Endodermal cell (in vitro differentiated cells): ENCODE results near the gene ZNF423. TPM values are rescaled to one million over a fixed set of nuclear protein-coding genes. Genes with fewer than 3 reads are reported as not detected.

Experiments
- DNase-seq: peaks from one replicate; pipeline ENCODE4 v3.0.0-alpha.2; 2017
- H3K27ac ChIP-seq: 2 replicates; pipeline ENCODE4 v1.5.1; 2013; ENCODE audit warnings: mild to moderate bottlenecking, low read depth, low read length, moderate library complexity
- H3K27me3 ChIP-seq: 2 replicates; pipeline ENCODE4 v1.6.1; 2013; ENCODE audit warnings: mild to moderate bottlenecking, low read length, moderate library complexity; ENCODE audit not compliant: insufficient read depth, control insufficient read depth, poor library complexity, severe bottlenecking
- H3K36me3 ChIP-seq: 2 replicates; pipeline ENCODE4 v1.7.0; 2013; ENCODE audit warnings: mild to moderate bottlenecking, low read length, moderate library complexity; ENCODE audit not compliant: control insufficient read depth, insufficient read depth
- H3K4me1 ChIP-seq: one replicate; pipeline ENCODE4 v1.7.0; 2013; ENCODE audit warnings: low read length; ENCODE audit not compliant: control insufficient read depth, insufficient read depth
- H3K4me3 ChIP-seq: 2 replicates; pipeline ENCODE4 v1.5.1; 2013; ENCODE audit warnings: mild to moderate bottlenecking, low read length, moderate library complexity
- H3K9ac ChIP-seq: 2 replicates; pipeline ENCODE4 v1.6.1; 2013; ENCODE audit warnings: mild to moderate bottlenecking, low read length, moderate library complexity; ENCODE audit not compliant: poor library complexity, severe bottlenecking; ENCODE audit errors: extremely low read depth
- H3K9me3 ChIP-seq: 2 replicates; pipeline ENCODE4 v1.6.1; 2013; ENCODE audit warnings: mild to moderate bottlenecking, low read length, moderate library complexity; ENCODE audit not compliant: control insufficient read depth
- H3K27ac Mint-ChIP-seq: 2 replicates; pipeline ENCODE4 v1.8.0; 2020; ENCODE audit warnings: mixed read lengths
- H3K27me3 Mint-ChIP-seq: 2 replicates; pipeline ENCODE4 v1.8.0; 2021; ENCODE audit warnings: mild to moderate bottlenecking, mixed read lengths; ENCODE audit not compliant: insufficient read depth
- H3K36me3 Mint-ChIP-seq: 2 replicates; pipeline ENCODE4 v1.8.0; 2020; ENCODE audit warnings: low read depth, mixed read lengths
- H3K4me1 Mint-ChIP-seq: 2 replicates; pipeline ENCODE4 v1.8.0; 2020; ENCODE audit warnings: mixed read lengths
- H3K4me3 Mint-ChIP-seq: 2 replicates; pipeline ENCODE4 v1.8.0; 2020; ENCODE audit warnings: mild to moderate bottlenecking, moderate library complexity, mixed read lengths
- H3K9me3 Mint-ChIP-seq: 2 replicates; pipeline ENCODE4 v1.8.0; 2020; ENCODE audit warnings: mild to moderate bottlenecking, mixed read lengths
- WGBS, 2 experiments: methylation state at CpG; one replicate each; pipeline versions ENCODE4 v1.1.5 to v1.1.7; 2013; ENCODE audit warnings: missing lambda C conversion rate in 2 of 2, mixed read lengths in 1 of 2; ENCODE audit not compliant: insufficient coverage in 1 of 2, insufficient read length in 1 of 2; 5-methylcytosine and 5-hydroxymethylcytosine counted together
- total RNA-seq, 2 donors: library from RNA; stranded (reverse); fragmentation: NEBNext Ultra II Directional in 1 of 2; extraction: Animal tissue kit (Norgen Biotek cat#: 25700) in 1 of 2; gene quantifications; 2 replicates in 1 of 2; 3 replicates in 1 of 2; pipeline ENCODE4 v1.2.1, GENCODE V29; 2021
- TF ChIP-seq, protein P1 (sequence below): fragments of 200-600 bp; sonication (generic); conservative IDR thresholded peaks from 2 replicates; pipeline ENCODE4 v1.5.0; 2021; ENCODE audit warnings: antibody characterized with exemption, mild to moderate bottlenecking

ZNF423 gene
- total RNA-seq, 2 donors from 2014 or later, result 30.3 to 41.9 TPM

DNA sequence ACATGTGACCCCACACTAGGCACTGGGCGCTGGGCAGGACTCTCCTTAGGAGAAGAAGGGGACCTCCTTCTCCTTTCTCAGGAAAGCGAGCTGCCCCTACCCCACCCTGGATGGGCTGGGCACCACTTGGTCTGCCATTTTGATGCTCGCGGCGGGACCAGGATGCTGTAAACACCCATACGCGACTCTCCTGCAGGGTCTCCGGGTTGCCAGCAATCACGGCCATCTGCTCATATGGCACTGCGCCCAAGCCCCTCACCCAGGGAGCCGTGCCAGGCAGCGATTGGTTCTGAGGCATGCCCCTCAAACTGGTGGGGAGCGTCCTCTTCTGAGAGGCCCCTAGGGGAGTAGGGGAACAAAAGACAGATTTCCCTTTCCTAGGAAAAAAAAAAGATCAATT, 383.3 kb downstream of the ZNF423 start:
- no peaks in the 10 kb centered on the region for H3K4me1 Mint-ChIP-seq
- no peak overlapping the region for H3K4me3 Mint-ChIP-seq

DNA sequence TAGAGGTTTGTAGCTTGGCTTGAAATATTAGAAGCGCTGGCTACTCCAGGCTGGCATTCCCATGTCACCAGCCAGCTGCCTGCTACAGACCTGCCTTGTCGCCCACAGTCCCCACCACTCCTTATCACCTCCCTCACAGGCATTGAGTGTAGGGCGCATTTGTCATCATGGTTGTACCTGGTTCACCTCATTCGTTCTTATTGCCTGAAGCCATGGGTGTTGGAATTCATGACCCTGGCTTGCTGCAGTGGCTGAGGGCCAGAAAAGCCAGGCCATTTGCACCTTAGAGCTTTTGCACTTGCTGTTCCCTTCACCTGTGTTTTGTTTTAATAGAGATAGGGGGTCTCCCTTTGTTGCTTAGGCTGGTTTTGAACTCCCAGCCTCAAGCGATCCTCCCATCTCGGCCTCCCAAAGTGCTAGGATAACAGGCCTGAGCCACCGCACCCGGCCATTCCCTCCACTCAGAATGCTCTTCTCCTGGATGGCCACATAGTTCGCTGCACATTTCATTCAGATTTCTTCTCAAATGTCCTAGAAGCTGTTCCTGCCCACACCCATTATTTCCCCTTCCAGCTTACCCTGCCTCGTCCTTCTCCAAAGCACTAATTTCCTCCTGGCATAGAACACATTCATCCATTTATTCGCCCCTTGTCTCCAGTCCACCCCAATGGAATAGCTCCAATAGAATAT, 384.7 kb downstream of the ZNF423 start:
- Histone ChIP-seq H3K27me3 (peaks cover 4% of the 10 kb centered on the region), H3K27ac (no peak overlapping the region), H3K9ac (no peak overlapping the region), H3K9me3 (no peaks in the 10 kb centered on the region), H3K36me3 (no peaks in the 10 kb centered on the region), H3K4me3 (no peak overlapping the region), H3K4me1 (no peaks in the 10 kb centered on the region)
- no peaks in the 10 kb centered on the region for H3K9me3 Mint-ChIP-seq
- H3K27me3 Mint-ChIP-seq, result peaks cover 10% of the 10 kb centered on the region
- 91 to 93% methylated on average over 6 to 11 of the region's 11 CpGs for WGBS, 2 experiments
- H3K4me1 Mint-ChIP-seq, result no peaks in the 10 kb centered on the region
- H3K4me3 Mint-ChIP-seq, result no peak overlapping the region
- H3K36me3 Mint-ChIP-seq, result no peaks in the 10 kb centered on the region
- DNase-seq, result peak; percentile 20
- TF ChIP-seq, protein P1, sequence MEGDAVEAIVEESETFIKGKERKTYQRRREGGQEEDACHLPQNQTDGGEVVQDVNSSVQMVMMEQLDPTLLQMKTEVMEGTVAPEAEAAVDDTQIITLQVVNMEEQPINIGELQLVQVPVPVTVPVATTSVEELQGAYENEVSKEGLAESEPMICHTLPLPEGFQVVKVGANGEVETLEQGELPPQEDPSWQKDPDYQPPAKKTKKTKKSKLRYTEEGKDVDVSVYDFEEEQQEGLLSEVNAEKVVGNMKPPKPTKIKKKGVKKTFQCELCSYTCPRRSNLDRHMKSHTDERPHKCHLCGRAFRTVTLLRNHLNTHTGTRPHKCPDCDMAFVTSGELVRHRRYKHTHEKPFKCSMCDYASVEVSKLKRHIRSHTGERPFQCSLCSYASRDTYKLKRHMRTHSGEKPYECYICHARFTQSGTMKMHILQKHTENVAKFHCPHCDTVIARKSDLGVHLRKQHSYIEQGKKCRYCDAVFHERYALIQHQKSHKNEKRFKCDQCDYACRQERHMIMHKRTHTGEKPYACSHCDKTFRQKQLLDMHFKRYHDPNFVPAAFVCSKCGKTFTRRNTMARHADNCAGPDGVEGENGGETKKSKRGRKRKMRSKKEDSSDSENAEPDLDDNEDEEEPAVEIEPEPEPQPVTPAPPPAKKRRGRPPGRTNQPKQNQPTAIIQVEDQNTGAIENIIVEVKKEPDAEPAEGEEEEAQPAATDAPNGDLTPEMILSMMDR, result no peak
- no peak overlapping the region for H3K27ac Mint-ChIP-seq

More for the DNA sequence above, 383.3 kb downstream of the ZNF423 start:
- TF ChIP-seq, protein P1, result no peak
- H3K27me3 Mint-ChIP-seq, result peaks cover 3% of the 10 kb centered on the region
- H3K36me3 ChIP-seq, result no peaks in the 10 kb centered on the region
- no peak overlapping the region for H3K9ac ChIP-seq
- H3K9me3 ChIP-seq, result no peaks in the 10 kb centered on the region
- H3K9me3 Mint-ChIP-seq, result no peaks in the 10 kb centered on the region
- no peak overlapping the region for H3K27ac ChIP-seq
- no peak overlapping the region for H3K4me3 ChIP-seq
- H3K36me3 Mint-ChIP-seq, result no peaks in the 10 kb centered on the region
- no peak overlapping the region for H3K27ac Mint-ChIP-seq
- DNase-seq, result peak; percentile 53
- H3K4me1 ChIP-seq, result no peaks in the 10 kb centered on the region
- H3K27me3 ChIP-seq, result no peaks in the 10 kb centered on the region
- 90 to 91% methylated on average over 4 to 13 of the region's 13 CpGs for WGBS, 2 experiments

GRCh38 chr16:49470513-49470991, 385.4 kb downstream of the ZNF423 start:
- H3K27me3 ChIP-seq, result peaks cover 10% of the 10 kb centered on the region
- peak; percentile 28 for DNase-seq
- Mint-ChIP-seq H3K27me3 (peaks cover 16% of the 10 kb centered on the region), H3K4me3 (no peak overlapping the region), H3K36me3 (no peaks in the 10 kb centered on the region), H3K4me1 (peaks cover under 1% of the 10 kb centered on the region), H3K9me3 (no peaks in the 10 kb centered on the region), H3K27ac (no peak overlapping the region)
- 93 to 100% methylated on average over 3 of the region's 3 CpGs for WGBS, 2 experiments
- TF ChIP-seq, protein P1, result no peak
- H3K4me3 ChIP-seq, result no peak overlapping the region
- H3K9ac ChIP-seq, result no peak overlapping the region
- H3K9me3 ChIP-seq, result no peaks in the 10 kb centered on the region
- no peaks in the 10 kb centered on the region for H3K36me3 ChIP-seq
- no peak overlapping the region for H3K27ac ChIP-seq
- H3K4me1 ChIP-seq, result no peaks in the 10 kb centered on the region
